ENCODE measurements around the gene MYLK. TPM values are rescaled to one million over a fixed set of nuclear protein-coding genes. Genes with fewer than 3 reads are reported as not detected.
A peak's percentile ranks its signal among the peaks of the same experiment; 100 is the strongest.

The MYLK gene
- total RNA-seq, 2 experiments from 2014 or later = 0.11 TPM; not detected in 1

DNA sequence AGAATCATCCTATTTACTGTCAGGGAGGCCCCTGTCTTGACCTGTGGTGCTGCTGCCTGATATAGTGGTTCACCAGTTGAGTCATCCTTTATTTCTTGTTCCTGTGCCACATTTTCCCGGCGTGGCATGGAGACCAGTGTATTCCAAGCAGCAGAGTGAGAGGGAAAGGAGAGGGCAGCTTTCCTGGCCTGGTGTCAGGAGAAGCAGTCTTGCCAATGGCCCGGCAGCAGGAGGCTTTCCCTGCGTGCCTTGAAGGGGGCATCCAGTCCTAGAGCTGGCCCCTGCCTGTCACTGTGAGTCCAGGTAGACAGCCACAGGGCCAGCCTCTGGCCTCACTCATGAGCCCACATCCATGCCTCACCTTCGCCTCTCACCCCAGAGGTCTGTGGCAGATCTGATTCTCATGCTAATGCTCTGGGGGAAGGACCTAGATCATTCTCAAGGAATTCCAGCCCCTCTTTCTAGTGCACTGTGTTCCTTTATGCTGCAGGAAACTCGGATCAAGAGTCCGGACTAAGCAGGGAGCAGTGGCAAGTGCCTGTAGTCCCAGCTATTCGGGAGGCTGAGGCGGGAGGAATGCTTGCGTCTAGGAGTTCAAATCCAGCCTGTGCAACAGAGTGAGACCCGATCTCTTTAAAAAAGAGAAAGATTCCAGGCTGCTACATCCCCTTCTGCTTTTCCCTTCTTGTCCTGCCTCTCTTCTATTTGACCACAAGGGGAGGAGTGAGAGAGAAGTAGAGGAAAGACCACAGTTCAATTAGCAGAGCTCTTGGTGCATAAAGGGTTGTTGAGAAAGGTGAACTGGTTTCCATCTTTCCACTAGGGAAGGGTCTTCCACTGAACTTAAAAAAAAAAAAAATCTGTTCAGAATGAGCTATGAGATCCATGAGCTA is 232.4 kb downstream of the MYLK start:
- H3K27ac Mint-ChIP-seq = no peak overlapping the region

DNA sequence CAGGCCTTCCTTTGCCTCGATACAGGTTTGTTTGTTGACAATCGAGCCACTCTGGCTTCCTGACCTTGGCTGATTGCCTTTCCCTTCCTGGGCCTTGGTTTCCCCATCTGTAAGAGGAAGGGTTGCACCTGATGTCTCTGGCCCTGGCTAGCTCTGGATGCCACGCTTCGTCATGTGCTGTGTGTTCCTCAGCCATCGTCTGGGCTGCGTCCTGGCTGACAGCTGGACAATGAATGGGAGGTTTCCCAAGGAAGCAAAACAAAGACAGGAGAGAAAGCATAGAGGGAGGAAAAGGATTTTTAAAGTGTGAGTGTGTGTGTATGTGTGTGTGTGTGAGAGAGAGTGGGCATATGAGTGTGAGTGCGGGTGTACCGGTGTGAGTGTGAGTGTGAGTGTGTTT is 234.0 kb downstream of the MYLK start:
- H3K27ac Mint-ChIP-seq = no peak overlapping the region
- H3K4me1 Mint-ChIP-seq = no peaks in the 10 kb centered on the region
- ATAC-seq (ENCODE audit: low read depth) (no peak), DNase-seq (no peak)
- H3K27me3 Mint-ChIP-seq = no peaks in the 10 kb centered on the region
- POLR2A ChIA-PET = no interaction called here
- no peaks in the 10 kb centered on the region for H3K9me3 Mint-ChIP-seq
- no peaks in the 10 kb centered on the region for H3K36me3 Mint-ChIP-seq
- no peak overlapping the region for H3K4me3 Mint-ChIP-seq

More for the DNA sequence above, 232.4 kb downstream of the MYLK start:
- H3K4me3 Mint-ChIP-seq = no peak overlapping the region
- DNase-seq = no peak
- peaks cover 3% of the 10 kb centered on the region for H3K9me3 Mint-ChIP-seq
- POLR2A ChIA-PET = interaction anchor here (0.6 kb wide), 1 partner anchor 947 kb away, joined by 3 read pairs; no protein-coding TSS in a partner anchor
- H3K36me3 Mint-ChIP-seq = no peaks in the 10 kb centered on the region
- H3K4me1 Mint-ChIP-seq = no peaks in the 10 kb centered on the region
- no peak for ATAC-seq (ENCODE audit: low read depth)
- no peaks in the 10 kb centered on the region for H3K27me3 Mint-ChIP-seq

DNA sequence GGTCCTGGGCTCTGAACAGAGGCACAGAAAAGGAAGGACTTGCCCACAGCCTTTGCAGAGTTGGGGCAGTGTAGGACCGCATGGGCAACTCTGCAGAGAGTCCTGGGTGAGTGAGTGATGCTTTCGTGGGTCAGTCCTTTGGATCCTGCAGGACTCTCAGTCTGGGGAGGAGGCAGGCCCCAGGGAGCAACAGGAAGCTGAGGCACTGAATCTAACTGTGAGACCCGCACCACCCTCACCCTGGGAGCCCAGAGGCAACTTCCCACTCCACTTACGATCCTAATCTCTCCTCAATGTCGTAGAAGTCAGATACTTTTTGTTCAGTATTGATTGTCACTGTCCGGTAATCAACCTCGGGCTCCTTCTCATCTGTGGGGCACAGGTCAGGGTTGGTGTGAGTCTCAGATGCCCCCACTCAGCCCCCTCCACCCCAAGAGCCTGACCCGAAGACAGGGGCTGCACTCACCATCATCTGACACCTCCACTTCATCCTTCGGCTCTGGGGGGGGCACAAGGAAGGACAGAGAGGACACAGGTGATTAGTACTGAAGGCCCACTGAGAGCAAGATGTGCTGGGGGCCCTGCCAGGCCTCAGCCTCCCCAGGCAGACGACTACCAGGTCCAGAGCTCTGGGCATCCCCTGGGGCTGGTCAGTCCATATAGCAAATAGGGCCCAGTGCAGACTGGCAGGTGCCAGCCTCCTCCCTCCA is 235.3 kb downstream of the MYLK start:
- DNase-seq (no peak), ATAC-seq (ENCODE audit: low read depth) (no peak)
- no peaks in the 10 kb centered on the region for H3K36me3 Mint-ChIP-seq
- H3K4me1 Mint-ChIP-seq = no peaks in the 10 kb centered on the region
- no peaks in the 10 kb centered on the region for H3K27me3 Mint-ChIP-seq
- no peaks in the 10 kb centered on the region for H3K9me3 Mint-ChIP-seq
- no peak overlapping the region for H3K4me3 Mint-ChIP-seq
- H3K27ac Mint-ChIP-seq = no peak overlapping the region
- POLR2A ChIA-PET = interaction anchor here (0.6 kb wide), 1 partner anchor 43 kb away, joined by 3 read pairs; no protein-coding TSS in a partner anchor

DNA sequence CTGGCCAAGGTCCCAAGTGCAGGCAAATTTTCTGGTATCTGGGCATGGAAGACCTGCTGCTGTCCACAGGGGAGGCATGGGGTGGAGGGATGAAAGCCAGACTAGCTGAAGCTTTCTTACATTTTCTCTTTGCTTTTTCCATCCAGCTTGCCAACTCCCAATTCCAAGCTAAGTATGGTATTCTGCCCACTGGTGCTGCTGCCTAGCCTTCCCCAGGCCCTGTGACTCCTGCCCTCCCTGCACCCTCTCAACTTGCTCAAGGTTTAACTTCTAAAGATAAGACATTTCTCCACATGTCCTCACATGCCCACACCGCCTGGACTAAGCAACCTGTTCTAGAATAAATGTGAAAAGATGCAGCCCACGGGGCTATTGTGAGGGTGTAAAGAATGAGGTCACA is 239.8 kb downstream of the MYLK start:
- POLR2A ChIA-PET = no interaction called here
- H3K4me3 Mint-ChIP-seq = no peak overlapping the region
- no peaks in the 10 kb centered on the region for H3K36me3 Mint-ChIP-seq
- DNase-seq (no peak), ATAC-seq (ENCODE audit: low read depth) (no peak)
- H3K27me3 Mint-ChIP-seq = peaks cover 3% of the 10 kb centered on the region
- H3K9me3 Mint-ChIP-seq = no peaks in the 10 kb centered on the region
- H3K27ac Mint-ChIP-seq = no peak overlapping the region
- peaks cover 1% of the 10 kb centered on the region for H3K4me1 Mint-ChIP-seq

DNA sequence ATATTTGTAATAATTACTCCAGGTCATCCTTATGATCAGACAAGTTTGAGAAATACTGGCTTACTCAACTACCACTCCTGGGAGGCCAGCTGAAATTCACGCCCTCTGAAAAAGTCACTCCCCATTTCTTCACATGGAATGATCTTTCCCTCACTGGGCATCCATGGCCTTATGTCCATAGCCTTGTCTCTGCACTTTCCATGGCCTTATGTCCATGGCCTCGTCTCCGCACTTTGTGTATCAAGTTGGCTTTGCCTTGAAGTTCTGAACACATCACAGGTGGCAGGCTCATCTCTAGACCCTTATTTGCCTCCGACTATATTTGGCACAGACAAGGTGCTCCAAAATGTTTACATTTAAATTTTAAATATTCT is 241.2 kb downstream of the MYLK start:
- no peaks in the 10 kb centered on the region for H3K9me3 Mint-ChIP-seq
- peaks cover 1% of the 10 kb centered on the region for H3K4me1 Mint-ChIP-seq
- H3K27ac Mint-ChIP-seq = no peak overlapping the region
- no peaks in the 10 kb centered on the region for H3K36me3 Mint-ChIP-seq
- no peak overlapping the region for H3K4me3 Mint-ChIP-seq
- POLR2A ChIA-PET = no interaction called here
- H3K27me3 Mint-ChIP-seq = peaks cover 3% of the 10 kb centered on the region
- ATAC-seq (ENCODE audit: low read depth) (no peak), DNase-seq (no peak)

DNA sequence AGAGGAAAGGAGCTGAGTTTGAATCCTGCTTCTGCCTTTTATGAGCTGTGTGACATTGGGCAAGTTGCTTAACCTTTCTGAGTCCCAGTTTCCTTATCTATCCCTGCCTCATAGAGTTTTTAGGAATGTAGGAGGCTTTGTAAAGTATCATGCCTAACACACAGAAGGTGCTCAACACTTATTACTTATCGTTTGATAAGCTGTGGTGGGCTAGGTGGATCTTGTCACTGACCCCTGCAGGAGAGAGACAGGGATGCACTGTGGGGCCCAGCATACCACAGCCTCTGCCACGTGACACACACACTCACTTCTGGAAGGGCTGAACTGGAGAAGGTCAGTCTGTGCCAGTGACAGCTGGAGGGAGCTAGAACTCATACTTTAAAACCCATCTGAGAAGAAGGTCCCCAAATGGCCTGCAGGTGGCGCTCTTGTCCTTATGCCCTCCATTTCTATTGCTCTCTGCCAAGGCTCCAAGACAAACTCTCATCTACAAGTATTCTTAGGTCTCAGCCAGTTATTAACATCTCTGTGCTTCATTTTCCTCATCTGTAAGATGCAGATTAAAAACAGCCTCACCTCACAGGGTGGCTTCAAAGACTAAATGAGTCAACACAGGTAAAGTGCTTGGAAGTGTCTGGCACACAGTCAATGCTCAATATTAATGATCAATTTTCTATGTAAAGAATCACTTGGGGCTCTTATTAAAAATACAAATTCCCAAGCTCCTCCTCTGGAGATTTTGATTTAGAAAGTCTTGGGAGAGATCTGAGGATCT is 241.8 kb downstream of the MYLK start:
- Mint-ChIP-seq H3K27ac (no peak overlapping the region), H3K36me3 (no peaks in the 10 kb centered on the region), H3K4me1 (peaks cover 1% of the 10 kb centered on the region), H3K4me3 (no peak overlapping the region), H3K27me3 (peaks cover 3% of the 10 kb centered on the region), H3K9me3 (no peaks in the 10 kb centered on the region)
- peak; percentile 66 for DNase-seq
- POLR2A ChIA-PET = no interaction called here
- ATAC-seq (ENCODE audit: low read depth) = peak; percentile 72

DNA sequence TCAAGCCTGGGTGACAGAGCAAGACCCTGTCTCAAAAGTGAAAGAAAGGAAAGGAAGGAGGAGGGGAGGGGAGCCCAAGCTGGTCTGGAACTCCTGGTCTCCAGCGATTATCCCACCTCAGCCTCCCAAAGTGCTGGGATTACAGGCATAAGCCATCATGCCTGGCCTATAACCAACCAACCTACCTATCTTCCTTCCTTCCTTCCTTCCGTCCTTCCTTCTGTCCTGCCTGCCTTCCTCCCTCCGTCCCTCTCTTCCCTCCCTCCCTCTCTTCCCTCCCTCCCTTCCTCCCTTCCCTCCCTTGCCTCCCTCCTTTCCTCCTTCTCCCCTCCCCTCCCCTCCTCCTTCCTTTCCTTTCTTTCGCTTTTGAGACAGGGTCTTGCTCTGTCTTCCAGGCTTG is 242.6 kb downstream of the MYLK start:
- ATAC-seq (ENCODE audit: low read depth) (no peak), DNase-seq (no peak)
- H3K4me3 Mint-ChIP-seq = no peak overlapping the region
- no peak overlapping the region for H3K27ac Mint-ChIP-seq
- no peaks in the 10 kb centered on the region for H3K36me3 Mint-ChIP-seq
- peaks cover 3% of the 10 kb centered on the region for H3K27me3 Mint-ChIP-seq
- peaks cover 1% of the 10 kb centered on the region for H3K4me1 Mint-ChIP-seq
- POLR2A ChIA-PET = no interaction called here
- no peaks in the 10 kb centered on the region for H3K9me3 Mint-ChIP-seq

DNA sequence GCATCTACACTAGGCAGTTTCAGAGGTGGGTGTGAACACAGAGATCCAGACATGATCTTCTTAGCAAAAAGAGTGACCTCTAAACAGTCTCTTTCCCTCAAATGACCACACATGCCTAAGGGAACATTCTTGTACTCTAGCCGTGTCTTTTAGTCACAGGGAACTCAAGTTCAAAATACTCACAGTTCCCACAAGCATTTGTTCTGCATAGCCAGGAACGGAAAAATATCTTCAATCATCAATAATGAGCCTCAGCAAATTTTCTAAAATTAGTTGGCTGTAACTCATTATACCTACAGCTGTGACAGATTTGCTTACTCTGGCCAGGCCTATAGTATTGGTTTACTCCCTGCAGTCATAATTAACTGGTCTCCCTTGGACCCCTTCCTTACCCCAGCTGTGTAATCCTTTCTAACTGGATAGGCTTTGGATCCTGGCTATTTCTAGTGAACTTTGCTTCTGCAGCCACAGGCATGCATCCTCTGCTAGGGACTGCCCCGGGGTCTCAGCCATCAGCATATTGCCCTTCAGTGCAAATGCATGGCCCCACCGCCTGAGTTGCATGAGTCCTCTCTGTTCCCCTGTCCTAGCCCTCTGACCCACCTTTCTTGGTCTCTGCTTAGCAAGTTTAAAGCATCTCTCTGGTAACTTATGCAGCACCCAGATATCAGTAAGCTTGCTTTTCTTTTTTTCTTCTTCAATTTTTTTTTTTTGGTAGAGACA is 243.2 kb downstream of the MYLK start:
- Mint-ChIP-seq H3K4me1 (peaks cover 1% of the 10 kb centered on the region), H3K36me3 (no peaks in the 10 kb centered on the region)

DNA sequence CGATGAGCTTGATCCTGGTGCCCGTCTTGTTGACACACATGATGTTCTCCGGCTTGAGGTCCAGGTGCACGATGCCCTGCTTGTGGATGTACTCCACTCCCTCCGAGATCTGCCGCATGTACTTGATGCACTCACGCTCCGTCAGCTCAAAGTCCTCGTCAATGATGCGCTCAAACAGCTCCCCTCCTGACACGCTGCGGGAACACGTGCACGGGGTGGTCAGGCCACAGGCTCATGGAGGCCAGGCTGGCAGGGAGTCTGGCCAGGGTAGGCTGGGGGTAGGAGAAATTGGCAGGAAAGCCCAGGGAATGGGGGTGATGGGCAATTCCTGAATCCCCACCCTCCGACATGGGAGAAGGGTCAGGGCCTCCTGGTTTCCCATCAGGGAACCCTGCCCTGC is 243.8 kb downstream of the MYLK start:
- no peak for ATAC-seq (ENCODE audit: low read depth)
- Mint-ChIP-seq H3K4me1 (peaks cover 1% of the 10 kb centered on the region), H3K9me3 (no peaks in the 10 kb centered on the region), H3K27me3 (peaks cover 3% of the 10 kb centered on the region), H3K4me3 (no peak overlapping the region), H3K27ac (no peak overlapping the region), H3K36me3 (no peaks in the 10 kb centered on the region)
- POLR2A ChIA-PET = no interaction called here
- no peak for DNase-seq

More for the DNA sequence above, 243.2 kb downstream of the MYLK start:
- Mint-ChIP-seq H3K9me3 (no peaks in the 10 kb centered on the region), H3K27me3 (peaks cover 3% of the 10 kb centered on the region), H3K4me3 (no peak overlapping the region), H3K27ac (no peak overlapping the region)
- no peak for DNase-seq
- POLR2A ChIA-PET = no interaction called here
- ATAC-seq (ENCODE audit: low read depth) = no peak

DNA sequence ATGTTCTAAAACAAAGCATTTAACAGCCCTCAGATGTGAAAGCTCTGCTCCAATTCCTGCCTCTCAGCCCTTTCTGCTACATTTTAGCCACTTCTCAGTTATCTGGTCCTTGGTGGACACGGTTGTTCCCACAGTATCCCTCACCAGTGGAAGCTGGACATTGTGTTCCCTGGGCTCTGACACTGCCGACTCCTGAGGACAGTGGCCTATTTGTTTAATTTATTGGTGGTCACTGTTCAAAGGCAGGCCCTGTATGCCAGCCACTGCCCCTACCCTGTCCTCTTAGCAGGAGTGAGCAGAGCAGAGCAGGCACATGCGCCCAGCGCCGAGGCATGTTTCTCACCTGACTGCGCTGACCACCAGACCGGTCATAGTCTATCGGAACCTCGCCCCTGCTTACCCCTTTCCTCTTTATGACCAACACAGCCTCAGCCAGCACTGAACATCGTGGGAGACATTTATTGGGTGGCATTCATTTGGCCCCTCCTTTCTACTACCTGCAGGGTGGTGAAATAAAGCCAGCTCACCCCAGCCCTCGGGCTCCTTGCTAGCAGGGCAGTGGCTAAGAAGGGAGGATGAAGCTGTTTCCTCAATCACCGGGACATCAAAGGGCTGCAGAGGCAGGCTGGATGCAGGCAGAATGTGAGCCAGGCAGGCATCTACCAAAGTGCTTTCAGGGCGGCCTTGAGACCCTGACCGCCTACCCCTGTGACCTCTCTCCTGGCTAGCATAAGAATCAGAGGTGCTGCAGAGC is 245.0 kb downstream of the MYLK start:
- Mint-ChIP-seq H3K36me3 (no peaks in the 10 kb centered on the region), H3K27me3 (peaks cover 3% of the 10 kb centered on the region), H3K4me3 (no peak overlapping the region), H3K4me1 (peaks cover 4% of the 10 kb centered on the region), H3K27ac (no peak overlapping the region), H3K9me3 (no peaks in the 10 kb centered on the region)
- ATAC-seq (ENCODE audit: low read depth) = no peak
- DNase-seq = no peak
- POLR2A ChIA-PET = no interaction called here

DNA sequence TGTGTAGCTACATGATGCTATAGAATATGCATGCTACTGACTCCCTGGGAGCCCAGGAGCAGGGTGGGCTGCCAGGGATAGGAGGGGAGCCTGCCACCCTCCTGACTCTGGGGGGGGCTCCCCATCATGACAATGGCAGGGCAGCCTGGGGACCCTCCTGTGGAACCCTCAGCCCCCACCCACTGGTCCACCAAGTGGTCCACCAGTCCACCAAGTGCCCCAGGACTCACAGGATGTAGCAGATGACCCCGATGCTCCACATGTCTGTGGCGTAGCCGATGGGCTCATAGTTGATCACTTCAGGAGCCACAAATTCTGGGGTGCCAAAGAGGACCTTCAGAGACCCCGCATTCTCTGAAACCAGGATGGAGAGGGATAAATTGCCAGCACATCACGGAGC is 246.3 kb downstream of the MYLK start:
- ATAC-seq (ENCODE audit: low read depth) (no peak), DNase-seq (no peak)
- Mint-ChIP-seq H3K4me1 (peaks cover 4% of the 10 kb centered on the region), H3K36me3 (no peaks in the 10 kb centered on the region), H3K27me3 (peaks cover 3% of the 10 kb centered on the region), H3K4me3 (no peak overlapping the region), H3K27ac (no peak overlapping the region), H3K9me3 (no peaks in the 10 kb centered on the region)
- POLR2A ChIA-PET = no interaction called here

DNA sequence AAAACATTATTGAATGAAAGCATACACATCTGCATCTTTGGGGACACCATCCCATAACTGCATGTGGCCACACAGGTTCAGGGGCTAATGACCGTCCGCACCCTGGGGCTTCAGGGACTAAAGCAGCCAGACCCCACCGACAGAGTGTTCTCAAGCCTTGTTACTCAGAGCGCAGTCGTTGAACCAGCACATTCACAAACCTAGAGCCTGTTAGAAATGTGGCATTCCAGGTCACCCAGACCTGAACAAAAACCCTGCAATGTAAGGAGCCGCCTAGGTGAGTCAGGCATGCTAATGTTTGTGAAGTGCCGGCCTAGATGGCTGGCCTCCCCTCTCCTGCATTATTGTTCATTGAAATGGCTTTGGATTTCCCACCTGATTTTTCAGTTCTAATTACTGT is 247.0 kb downstream of the MYLK start:
- peaks cover 3% of the 10 kb centered on the region for H3K27me3 Mint-ChIP-seq
- no peak for ATAC-seq (ENCODE audit: low read depth)
- H3K9me3 Mint-ChIP-seq = no peaks in the 10 kb centered on the region
- H3K36me3 Mint-ChIP-seq = no peaks in the 10 kb centered on the region
- POLR2A ChIA-PET = no interaction called here
- H3K4me3 Mint-ChIP-seq = no peak overlapping the region
- no peak for DNase-seq
- no peak overlapping the region for H3K27ac Mint-ChIP-seq
- peaks cover 2% of the 10 kb centered on the region for H3K4me1 Mint-ChIP-seq

Data from activated naive CD8-positive, alpha-beta T cell treated with anti-CD3 and anti-CD28 coated beads, Interleukin-2, amount 10 ng/mL, durations not matched to agents 7 days and 5 days (primary cell).